GM12873 (cell line): ENCODE results near the gene GON4L.

Experiments
- CTCF ChIP-seq: IDR thresholded peaks from 2 replicates; pipeline ENCODE4 v1.5.1; 2012; ENCODE audit warnings: low read depth, mild to moderate bottlenecking, moderate library complexity, low read length, control low read depth; ENCODE audit not compliant: insufficient read depth; ENCODE audit errors: missing control alignments

Gene GON4L

GRCh38 chr1:155801149-155801548 lies 55.9 kb downstream of the GON4L start:
- TF ChIP-seq CTCF = no peak

GRCh38 chr1:155794605-155795245 lies 62.3 kb downstream of the GON4L start:
- no peak for TF ChIP-seq CTCF

- TF ChIP-seq CTCF = no peak
These were observed 63.8 kb downstream of the GON4L start for GRCh38 chr1:155793213-155793612.

GRCh38 chr1:155777582-155777981 lies 79.4 kb downstream of the GON4L start:
- TF ChIP-seq CTCF = no peak

GRCh38 chr1:155776414-155776813 lies 80.6 kb downstream of the GON4L start:
- TF ChIP-seq CTCF = no peak

- TF ChIP-seq CTCF = no peak
These were observed 83.8 kb downstream of the GON4L start for GRCh38 chr1:155773221-155773620.

- TF ChIP-seq CTCF = no peak
These were observed 87.8 kb downstream of the GON4L start for GRCh38 chr1:155769257-155769656.
